Astrocyte (in vitro differentiated cells and primary cell): ENCODE measurements around the gene WIZ. TPM values are rescaled to one million over a fixed set of nuclear protein-coding genes. Genes with fewer than 3 reads are reported as not detected.

Experiments used
- DNase-seq: peaks from one replicate; pipeline ENCODE4 v3.0.0-alpha.2; 2010; ENCODE audit warnings: low read depth
- FAIRE-seq: peaks from 2 replicates; lab custom pipeline; 2011; peaks lifted over from hg19 to GRCh38; lab: Jason Lieb, UNC
- H2AFZ ChIP-seq: 2 replicates; pipeline ENCODE4 v1.6.0; 2012; ENCODE audit warnings: low read depth, low read length, inconsistent platforms
- H3K27ac ChIP-seq: 2 replicates; pipeline ENCODE4 v1.5.1; 2011; ENCODE audit warnings: low read depth, low read length, inconsistent platforms
- H3K27me3 ChIP-seq: 2 replicates; pipeline ENCODE4 v1.6.0; 2011; ENCODE audit warnings: low read length, inconsistent platforms; ENCODE audit not compliant: insufficient read depth
- H3K36me3 ChIP-seq: 2 replicates; pipeline ENCODE4 v1.5.1; 2011; ENCODE audit warnings: low read length, inconsistent platforms; ENCODE audit not compliant: insufficient read depth
- H3K4me1 ChIP-seq: 2 replicates; pipeline ENCODE4 v1.5.1; 2011; ENCODE audit warnings: low read length, inconsistent platforms; ENCODE audit not compliant: insufficient read depth
- H3K4me2 ChIP-seq: 2 replicates; pipeline ENCODE4 v1.6.0; 2012; ENCODE audit warnings: low read length, inconsistent platforms
- H3K4me3 ChIP-seq: 2 replicates; pipeline ENCODE4 v1.5.1; 2011; ENCODE audit warnings: low read depth, mild to moderate bottlenecking, low read length, inconsistent platforms; ENCODE audit not compliant: insufficient read depth
- H3K79me2 ChIP-seq: 2 replicates; pipeline ENCODE4 v1.6.0; 2012; ENCODE audit warnings: mild to moderate bottlenecking, low read length, inconsistent platforms; ENCODE audit not compliant: insufficient read depth
- H3K9ac ChIP-seq: 2 replicates; pipeline ENCODE4 v1.6.0; 2012; ENCODE audit warnings: mild to moderate bottlenecking, low read length, inconsistent platforms
- H3K9me3 ChIP-seq: 2 replicates; pipeline ENCODE4 v1.5.1; 2012; ENCODE audit warnings: low read depth, mild to moderate bottlenecking, low read length, inconsistent platforms; ENCODE audit not compliant: insufficient read depth
- H4K20me1 ChIP-seq: 2 replicates; pipeline ENCODE4 v1.6.0; 2012; ENCODE audit warnings: low read length, inconsistent platforms; ENCODE audit not compliant: insufficient read depth
- H3K27ac Mint-ChIP-seq: one replicate; pipeline ENCODE4 v1.8.0; 2021; ENCODE audit warnings: mild to moderate bottlenecking, mixed read lengths; ENCODE audit not compliant: unreplicated experiment
- H3K27me3 Mint-ChIP-seq: one replicate; pipeline ENCODE4 v1.8.0; 2021; ENCODE audit warnings: low read depth, mixed read lengths; ENCODE audit not compliant: unreplicated experiment
- H3K36me3 Mint-ChIP-seq: one replicate; pipeline ENCODE4 v1.8.0; 2021; ENCODE audit warnings: low read depth, mixed read lengths; ENCODE audit not compliant: unreplicated experiment
- H3K4me1 Mint-ChIP-seq: one replicate; pipeline ENCODE4 v1.8.0; 2021; ENCODE audit warnings: low read depth, mixed read lengths; ENCODE audit not compliant: unreplicated experiment
- H3K4me3 Mint-ChIP-seq: one replicate; pipeline ENCODE4 v1.8.0; 2021; ENCODE audit warnings: mild to moderate bottlenecking, moderate library complexity, mixed read lengths; ENCODE audit not compliant: unreplicated experiment
- H3K9me3 Mint-ChIP-seq: one replicate; pipeline ENCODE4 v1.8.0; 2021; ENCODE audit warnings: mild to moderate bottlenecking, mixed read lengths; ENCODE audit not compliant: unreplicated experiment
- EZH2 ChIP-seq: IDR thresholded peaks from 2 replicates; pipeline ENCODE4 v1.6.1; 2012; ENCODE audit warnings: mild to moderate bottlenecking, low read length, inconsistent platforms; ENCODE audit not compliant: insufficient read depth
- total RNA-seq: library from RNA; stranded (reverse); gene quantifications from 2 replicates; pipeline ENCODE4 v1.2.1, GENCODE V29; 2021
- TF ChIP-seq, protein P1 (sequence below): IDR thresholded peaks from 2 replicates; pipeline ENCODE4 v1.5.1; 2011; ENCODE audit warnings: low read depth, mild to moderate bottlenecking, inconsistent platforms, low read length, moderate library complexity; ENCODE audit not compliant: insufficient read depth

Gene WIZ
- total RNA-seq, 1 donor from 2014 or later, result 43.8 TPM

DNA sequence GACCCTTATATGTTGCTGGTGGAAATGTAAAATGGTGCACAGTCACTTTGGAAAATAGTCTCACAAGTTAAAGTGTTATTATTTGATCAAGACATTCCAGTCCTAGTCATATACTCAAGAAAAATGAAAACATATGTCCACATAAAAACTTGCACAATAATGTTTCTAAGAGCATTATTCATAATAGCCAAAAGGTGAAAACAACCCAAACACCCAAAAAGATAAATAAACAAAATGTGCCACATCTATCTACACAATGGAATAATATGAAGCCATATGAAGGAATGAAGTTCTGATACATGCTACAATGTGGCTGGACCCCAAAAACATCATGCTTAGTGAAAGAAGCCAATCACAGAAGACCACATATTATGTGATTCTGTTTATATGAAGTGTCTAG, 55.8 kb downstream of the WIZ start:
- peaks cover 35% of the 10 kb centered on the region for H3K36me3 Mint-ChIP-seq
- peaks cover 63% of the 10 kb centered on the region for H3K79me2 ChIP-seq
- H3K4me1 ChIP-seq, result no peaks in the 10 kb centered on the region
- no peak overlapping the region for H3K4me2 ChIP-seq
- no peak overlapping the region for H2AFZ ChIP-seq
- H3K27me3 Mint-ChIP-seq, result no peaks in the 10 kb centered on the region
- no peak for TF ChIP-seq EZH2
- TF ChIP-seq, protein P1, sequence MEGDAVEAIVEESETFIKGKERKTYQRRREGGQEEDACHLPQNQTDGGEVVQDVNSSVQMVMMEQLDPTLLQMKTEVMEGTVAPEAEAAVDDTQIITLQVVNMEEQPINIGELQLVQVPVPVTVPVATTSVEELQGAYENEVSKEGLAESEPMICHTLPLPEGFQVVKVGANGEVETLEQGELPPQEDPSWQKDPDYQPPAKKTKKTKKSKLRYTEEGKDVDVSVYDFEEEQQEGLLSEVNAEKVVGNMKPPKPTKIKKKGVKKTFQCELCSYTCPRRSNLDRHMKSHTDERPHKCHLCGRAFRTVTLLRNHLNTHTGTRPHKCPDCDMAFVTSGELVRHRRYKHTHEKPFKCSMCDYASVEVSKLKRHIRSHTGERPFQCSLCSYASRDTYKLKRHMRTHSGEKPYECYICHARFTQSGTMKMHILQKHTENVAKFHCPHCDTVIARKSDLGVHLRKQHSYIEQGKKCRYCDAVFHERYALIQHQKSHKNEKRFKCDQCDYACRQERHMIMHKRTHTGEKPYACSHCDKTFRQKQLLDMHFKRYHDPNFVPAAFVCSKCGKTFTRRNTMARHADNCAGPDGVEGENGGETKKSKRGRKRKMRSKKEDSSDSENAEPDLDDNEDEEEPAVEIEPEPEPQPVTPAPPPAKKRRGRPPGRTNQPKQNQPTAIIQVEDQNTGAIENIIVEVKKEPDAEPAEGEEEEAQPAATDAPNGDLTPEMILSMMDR, result no peak
- H4K20me1 ChIP-seq, result peaks cover 58% of the 10 kb centered on the region
- H3K36me3 ChIP-seq, result peaks cover 32% of the 10 kb centered on the region
- no peak for FAIRE-seq
- no peaks in the 10 kb centered on the region for H3K9me3 ChIP-seq
- H3K9me3 Mint-ChIP-seq, result no peaks in the 10 kb centered on the region
- H3K27ac Mint-ChIP-seq, result no peak overlapping the region
- H3K4me3 ChIP-seq, result no peak overlapping the region
- H3K27me3 ChIP-seq, result no peaks in the 10 kb centered on the region
- no peak for DNase-seq
- no peak overlapping the region for H3K4me3 Mint-ChIP-seq
- no peak overlapping the region for H3K9ac ChIP-seq
- no peaks in the 10 kb centered on the region for H3K4me1 Mint-ChIP-seq
- H3K27ac ChIP-seq, result no peak overlapping the region

DNA sequence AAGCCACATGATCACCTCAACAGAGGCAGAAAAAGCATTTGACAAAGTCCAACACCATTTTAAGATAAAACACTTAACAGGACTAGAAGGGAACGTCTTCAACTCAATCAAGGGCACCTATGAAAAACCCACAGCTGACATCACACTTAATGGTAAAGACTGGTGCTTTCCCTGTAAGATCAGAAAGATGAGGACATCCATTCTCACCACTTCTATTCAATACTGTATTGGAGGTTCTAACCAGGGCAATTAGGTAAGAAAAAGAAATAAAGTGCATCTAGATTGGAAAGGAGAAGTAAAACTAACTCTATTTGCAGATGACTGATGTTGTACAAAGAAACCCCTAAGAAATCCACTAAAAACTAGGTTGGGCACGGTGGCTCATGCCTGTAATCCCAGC, 58.9 kb downstream of the WIZ start:
- H3K4me3 Mint-ChIP-seq, result no peak overlapping the region
- no peak overlapping the region for H2AFZ ChIP-seq
- H3K4me2 ChIP-seq, result no peak overlapping the region
- H3K4me1 ChIP-seq, result no peaks in the 10 kb centered on the region
- no peak overlapping the region for H3K27ac Mint-ChIP-seq
- H3K27ac ChIP-seq, result no peak overlapping the region
- peaks cover 12% of the 10 kb centered on the region for H3K36me3 ChIP-seq
- no peaks in the 10 kb centered on the region for H3K9me3 ChIP-seq
- no peak overlapping the region for H3K4me3 ChIP-seq
- FAIRE-seq (no peak), DNase-seq (no peak)
- no peaks in the 10 kb centered on the region for H3K4me1 Mint-ChIP-seq
- no peaks in the 10 kb centered on the region for H3K9me3 Mint-ChIP-seq
- no peaks in the 10 kb centered on the region for H3K27me3 ChIP-seq
- no peaks in the 10 kb centered on the region for H3K27me3 Mint-ChIP-seq
- TF ChIP-seq, protein P1, result no peak
- no peak for TF ChIP-seq EZH2
- H4K20me1 ChIP-seq, result peaks cover 53% of the 10 kb centered on the region
- H3K79me2 ChIP-seq, result peaks cover 67% of the 10 kb centered on the region
- H3K9ac ChIP-seq, result no peak overlapping the region
- H3K36me3 Mint-ChIP-seq, result peaks cover 22% of the 10 kb centered on the region

DNA sequence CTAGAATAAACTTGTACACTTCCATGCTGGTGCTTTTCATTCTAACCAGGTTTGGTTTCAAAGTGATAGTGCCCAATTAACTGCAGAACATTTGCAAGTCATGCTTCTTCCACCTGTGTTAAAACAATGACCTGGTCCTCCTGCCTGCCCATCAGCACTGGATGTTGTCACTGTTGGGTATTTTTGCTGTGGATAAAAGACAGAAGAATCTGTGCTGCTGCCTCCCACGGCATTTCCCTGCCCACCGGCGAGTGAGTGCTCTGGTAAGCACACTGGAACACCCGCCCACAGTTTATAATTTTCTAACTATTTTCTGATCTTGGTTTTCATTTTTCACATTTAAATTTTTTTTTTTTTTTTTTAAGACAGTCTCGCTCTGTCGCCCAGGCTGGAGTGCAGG, 67.9 kb downstream of the WIZ start:
- H3K4me1 Mint-ChIP-seq, result peaks cover 18% of the 10 kb centered on the region
- Histone ChIP-seq H2AFZ (no peak overlapping the region), H3K9me3 (no peaks in the 10 kb centered on the region), H3K4me2 (no peak overlapping the region), H4K20me1 (peaks cover 26% of the 10 kb centered on the region), H3K9ac (no peak overlapping the region), H3K36me3 (peaks cover 3% of the 10 kb centered on the region), H3K4me1 (peaks cover 18% of the 10 kb centered on the region), H3K27ac (no peak overlapping the region), H3K27me3 (no peaks in the 10 kb centered on the region), H3K4me3 (no peak overlapping the region), H3K79me2 (peaks cover 37% of the 10 kb centered on the region)
- DNase-seq, result no peak
- H3K27ac Mint-ChIP-seq, result no peak overlapping the region
- no peaks in the 10 kb centered on the region for H3K9me3 Mint-ChIP-seq
- TF ChIP-seq EZH2, result no peak
- TF ChIP-seq, protein P1, result no peak
- no peak for FAIRE-seq
- H3K36me3 Mint-ChIP-seq, result no peaks in the 10 kb centered on the region
- H3K4me3 Mint-ChIP-seq, result no peak overlapping the region
- H3K27me3 Mint-ChIP-seq, result no peaks in the 10 kb centered on the region
